ENCODE data around the gene PLXNB3. TPM values are rescaled to one million over a fixed set of nuclear protein-coding genes. Genes with fewer than 3 reads are reported as not detected.
"Not testable (repeated sequence)": the region's sequence is repeated elsewhere in the genome, so short reads cannot be mapped to it uniquely, and the experiment has no call there.

The PLXNB3 gene
- total RNA-seq, 1 donor from 2014 or later, result 2.3 TPM

DNA sequence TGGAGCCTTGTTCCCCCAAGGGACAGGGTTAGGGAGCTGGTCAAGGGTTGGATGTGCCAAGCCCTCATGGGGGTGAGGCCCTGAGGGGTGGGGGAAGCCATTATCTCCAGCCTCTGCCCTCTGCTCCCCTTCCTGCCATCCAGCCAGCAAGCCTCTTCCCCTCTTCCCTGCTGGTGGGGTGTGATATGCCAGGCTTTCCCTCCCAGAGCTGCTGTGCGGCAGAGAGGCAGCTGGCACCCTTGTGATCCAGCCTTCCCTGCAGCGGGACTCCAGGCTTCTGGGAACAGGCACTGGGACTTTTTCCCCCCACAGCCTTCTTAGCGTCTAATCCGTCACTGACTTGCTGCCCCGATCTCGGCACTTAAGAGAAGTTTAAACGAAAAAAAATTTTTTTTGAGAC lies 36.7 kb downstream of the PLXNB3 start:
- ATAC-seq, result peak; percentile 5
- DNase-seq (ENCODE audit: missing footprints), result no peak
- intact Hi-C loops (cut with DNase I), result no loop called here

DNA sequence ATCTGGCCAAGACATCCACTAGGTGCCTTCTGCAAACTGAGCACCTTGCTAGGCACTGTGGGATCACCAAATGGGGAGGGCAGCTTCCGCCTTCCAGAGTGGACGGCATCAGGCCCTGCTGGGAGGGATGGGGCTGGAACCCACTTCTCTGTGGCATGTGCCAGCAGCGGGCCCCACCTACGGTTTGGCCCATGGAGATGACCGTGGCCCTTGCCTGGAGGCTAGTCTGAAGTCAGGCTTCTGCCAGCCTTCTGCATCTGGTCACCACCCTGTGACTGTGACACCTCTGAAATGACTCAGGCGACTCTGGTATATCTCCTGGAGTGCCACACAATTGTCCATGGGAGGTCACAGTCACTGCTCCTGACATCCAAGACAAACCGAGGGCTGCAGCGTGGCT lies 37.6 kb downstream of the PLXNB3 start:
- no peak for ATAC-seq
- DNase-seq (ENCODE audit: missing footprints), result no peak
- intact Hi-C loops (cut with DNase I), result no loop called here

DNA sequence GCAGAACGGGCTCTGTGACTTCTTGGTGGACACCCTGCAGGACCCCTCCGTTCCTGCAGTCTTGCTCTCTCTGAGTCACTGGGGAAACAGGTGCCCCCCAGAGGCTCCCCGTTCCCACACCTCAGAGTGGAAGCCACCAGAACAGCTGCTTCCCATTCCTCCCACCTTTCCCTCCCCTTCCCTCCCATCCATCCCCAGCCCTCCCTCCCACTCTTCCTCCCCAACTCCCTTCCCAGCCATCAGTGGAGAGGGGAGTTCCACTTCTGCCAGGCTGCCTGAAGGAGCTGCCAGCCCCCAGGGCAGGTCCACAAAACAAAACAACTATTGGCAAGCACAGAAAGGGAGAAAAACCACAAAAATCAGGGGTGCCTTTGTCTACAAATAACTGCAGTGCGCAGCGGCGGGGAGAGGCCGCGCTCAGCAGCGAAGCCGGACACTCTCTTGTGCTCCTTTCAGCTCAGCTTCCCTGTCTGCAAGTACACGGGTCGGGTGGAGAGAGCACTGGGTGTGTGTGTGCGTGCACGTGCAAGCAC lies 38.5 kb downstream of the PLXNB3 start:
- intact Hi-C loops (cut with DNase I), result no loop called here
- no peak for DNase-seq (ENCODE audit: missing footprints)
- no peak for ATAC-seq

DNA sequence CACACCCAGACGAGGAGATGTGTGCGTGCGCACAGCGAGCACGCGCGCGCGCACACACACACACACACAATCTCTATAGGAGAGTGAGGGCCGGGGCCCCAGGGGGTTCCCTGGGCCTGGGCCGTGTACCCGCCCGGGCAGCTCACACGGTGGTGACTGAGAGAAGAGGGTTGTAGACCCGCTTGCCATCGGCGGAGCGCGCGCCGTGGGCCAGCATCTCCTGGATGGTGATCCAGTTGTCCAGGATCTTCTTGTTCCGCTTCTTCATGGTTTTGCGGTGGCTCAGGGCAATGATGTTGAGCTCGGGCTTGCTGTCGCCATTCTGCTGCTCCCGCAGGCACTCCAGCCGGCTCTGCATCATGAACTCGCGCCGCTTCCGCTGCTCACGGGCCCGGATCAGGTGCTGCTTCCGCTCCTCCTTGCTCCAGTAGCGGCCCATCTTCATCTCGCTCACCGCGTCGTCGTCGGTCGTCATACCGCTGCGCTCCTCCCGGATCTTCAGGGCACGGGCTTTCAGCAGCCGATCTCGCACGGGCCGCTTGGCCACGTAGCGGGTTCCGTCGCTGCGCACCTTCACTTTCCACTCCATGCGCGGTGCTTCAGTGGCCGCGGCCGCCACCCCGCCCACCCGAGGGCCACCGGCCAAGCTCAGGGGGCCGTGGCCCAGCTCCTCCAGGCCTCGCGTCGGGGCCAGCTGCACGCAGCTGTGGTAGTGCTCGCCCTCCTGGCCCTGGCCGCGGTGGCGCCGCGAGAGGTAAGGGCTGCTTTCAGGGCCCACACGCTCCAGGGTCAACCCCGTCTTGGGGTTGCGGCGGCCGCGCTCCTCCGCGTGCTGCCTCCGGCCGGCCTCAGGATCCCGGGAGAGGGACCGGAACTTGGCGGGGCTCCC lies 39.4 kb downstream of the PLXNB3 start:
- intact Hi-C loops (cut with DNase I), result no loop called here
- DNase-seq (ENCODE audit: missing footprints), result no peak
- no peak for ATAC-seq

DNA sequence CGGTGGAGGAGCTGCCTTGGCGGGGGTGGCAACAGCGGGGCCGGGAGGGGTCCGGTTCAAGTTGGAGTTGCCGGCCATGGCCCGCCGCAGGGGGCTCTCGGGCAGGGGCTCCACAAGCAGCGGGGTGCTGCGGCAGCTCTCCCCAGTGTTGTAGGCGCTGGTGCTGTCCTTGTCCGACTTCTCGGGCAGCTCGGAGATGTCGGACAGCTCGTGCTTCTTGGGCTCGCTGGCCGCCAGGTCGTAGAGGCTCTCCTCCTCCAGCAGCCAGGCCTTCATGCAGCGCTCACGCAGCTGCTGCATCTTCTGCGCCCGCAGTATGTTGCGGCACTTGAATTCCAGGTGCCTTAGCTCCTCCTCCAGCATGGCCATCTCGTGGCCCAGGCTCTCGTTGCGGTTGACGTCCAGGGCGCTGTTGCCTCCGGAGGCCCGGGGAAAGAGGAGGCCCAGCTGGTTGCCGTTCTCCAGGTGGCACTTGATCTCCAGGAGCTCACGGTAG lies 40.1 kb downstream of the PLXNB3 start:
- ATAC-seq, result no peak
- intact Hi-C loops (cut with DNase I), result no loop called here
- no peak for DNase-seq (ENCODE audit: missing footprints)

DNA sequence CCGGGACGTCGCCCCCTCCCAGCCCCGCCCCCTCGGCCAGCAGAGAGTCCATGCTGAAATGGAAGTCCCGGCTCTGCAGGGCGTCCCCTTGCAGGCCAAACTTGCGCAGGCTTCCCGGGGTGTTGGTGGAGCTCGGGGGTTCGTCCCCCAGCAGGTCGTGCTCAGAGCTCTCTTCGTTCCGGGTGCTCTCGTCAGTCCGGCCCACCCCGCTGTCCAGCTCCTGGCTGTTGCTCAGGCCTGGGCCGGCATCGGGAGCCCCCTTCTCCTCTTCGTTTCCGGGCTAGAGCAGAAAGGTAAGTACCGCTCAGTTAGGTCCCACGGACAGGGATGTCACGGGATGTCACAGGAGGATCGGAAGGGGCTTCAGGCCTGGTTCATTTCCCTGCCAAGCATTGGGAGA lies 40.6 kb downstream of the PLXNB3 start:
- ATAC-seq (no peak), DNase-seq (ENCODE audit: missing footprints) (no peak)
- intact Hi-C loops (cut with DNase I), result no loop called here

DNA sequence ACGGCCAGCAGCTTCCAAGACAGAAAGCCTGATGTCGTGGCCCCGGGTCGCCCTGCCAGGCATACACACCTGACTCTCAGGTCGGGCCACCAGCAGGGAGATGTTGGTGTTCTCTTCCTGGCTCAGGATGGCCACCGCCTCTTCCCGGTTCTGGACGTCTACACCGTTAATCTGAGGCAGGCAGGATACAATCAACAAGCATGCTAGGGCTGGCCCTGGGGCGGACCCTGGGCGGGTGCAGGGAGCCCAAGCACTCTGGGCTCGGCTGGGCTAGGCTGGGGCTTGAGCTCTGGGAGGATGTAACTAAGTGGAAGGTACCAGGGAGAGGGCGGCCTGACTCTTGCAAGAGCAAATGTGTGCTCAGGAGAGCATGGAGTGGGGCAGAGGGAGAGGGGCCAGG lies 41.4 kb downstream of the PLXNB3 start:
- intact Hi-C loops (cut with DNase I), result no loop called here
- no peak for ATAC-seq
- DNase-seq (ENCODE audit: missing footprints), result no peak

DNA sequence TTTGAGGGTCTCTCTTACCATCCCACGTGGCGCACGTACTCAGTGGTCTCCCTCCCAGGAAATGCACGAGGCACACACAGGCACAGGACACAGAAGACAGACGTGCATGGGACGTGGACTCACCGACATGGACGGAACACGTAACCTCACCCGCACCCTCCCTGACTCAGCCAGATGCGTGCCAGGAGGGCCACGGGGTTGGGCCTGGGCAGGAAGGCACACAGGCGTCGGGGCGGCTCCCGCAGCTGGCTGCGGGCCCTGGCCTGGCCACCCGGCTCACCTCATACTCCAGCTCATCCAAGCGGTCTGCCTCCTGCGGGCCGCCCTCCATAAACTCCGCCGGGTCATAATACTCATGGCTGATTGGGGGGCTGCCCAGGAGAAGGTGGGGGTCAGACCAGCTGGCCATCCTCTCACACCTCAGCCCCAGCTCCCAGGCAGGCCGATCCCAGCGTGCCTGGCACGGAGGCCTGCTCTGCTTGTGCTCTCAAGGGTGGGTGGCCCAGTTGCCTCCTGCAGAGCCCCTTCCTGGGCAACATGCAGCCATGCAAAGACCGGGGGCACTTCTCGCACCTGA lies 43.0 kb downstream of the PLXNB3 start:
- no peak for DNase-seq (ENCODE audit: missing footprints)
- intact Hi-C loops (cut with DNase I), result no loop called here
- ATAC-seq, result no peak

DNA sequence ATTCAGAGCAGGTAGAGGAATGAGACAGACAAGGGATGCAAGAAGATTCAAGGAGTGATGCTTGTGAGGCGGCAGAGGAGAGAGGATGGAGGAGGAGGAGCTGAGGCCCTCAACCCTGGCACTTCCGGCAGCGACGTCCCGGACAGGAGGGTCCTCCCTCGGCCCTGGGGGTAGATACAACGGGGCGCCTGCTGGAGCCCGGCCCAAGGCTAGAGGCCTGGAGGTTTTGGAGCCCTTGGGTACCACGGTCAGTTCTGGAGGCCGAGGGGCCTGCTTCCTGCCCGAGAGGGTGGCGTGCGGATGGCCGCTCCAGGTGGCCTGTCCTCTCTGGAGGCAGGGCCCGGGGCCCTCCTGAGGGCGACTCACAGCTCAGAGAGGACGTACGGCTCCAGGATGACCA lies 43.9 kb downstream of the PLXNB3 start:
- intact Hi-C loops (cut with DNase I), result no loop called here
- ATAC-seq, result no peak
- DNase-seq (ENCODE audit: missing footprints), result no peak

DNA sequence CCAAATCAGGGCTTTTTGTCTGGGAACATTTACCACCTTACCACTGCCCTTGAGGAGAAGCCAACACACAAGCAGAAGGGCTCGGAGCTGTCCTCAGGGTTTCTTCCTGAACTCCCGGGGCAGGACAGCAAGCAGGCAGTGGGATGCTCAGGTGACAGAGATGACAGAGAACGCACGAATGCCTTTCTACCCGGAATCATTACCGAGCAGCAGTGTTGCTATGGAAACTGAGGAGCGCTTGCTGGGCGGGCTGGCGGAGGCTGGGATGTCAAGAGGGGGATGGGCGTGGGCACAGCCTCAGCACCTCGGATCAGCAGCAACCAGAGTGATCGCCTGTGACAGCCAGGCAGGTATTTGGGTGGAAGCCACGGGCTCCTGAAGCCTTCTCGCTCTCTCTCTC lies 48.2 kb downstream of the PLXNB3 start:
- DNase-seq (ENCODE audit: missing footprints), result no peak
- intact Hi-C loops (cut with DNase I), result no loop called here
- ATAC-seq, result no peak

DNA sequence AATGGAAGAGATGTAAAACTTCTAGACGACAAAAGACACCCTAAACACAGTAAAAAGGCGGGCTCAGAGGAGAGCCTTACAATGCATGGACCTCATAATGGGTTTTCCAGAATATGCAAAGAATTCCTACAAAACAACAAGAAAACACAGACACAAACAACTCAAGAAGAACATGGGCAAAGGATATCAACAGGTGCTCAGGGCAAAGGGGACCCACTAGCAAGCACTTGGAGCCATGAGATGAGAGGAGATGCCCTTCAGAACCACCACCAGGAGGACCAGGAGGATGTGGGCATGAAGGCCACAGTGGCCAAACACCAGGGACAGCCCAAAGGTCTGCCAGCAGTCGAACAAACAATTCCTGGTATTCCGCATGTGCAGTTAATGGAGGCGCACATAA lies 49.1 kb downstream of the PLXNB3 start:
- no peak for ATAC-seq
- intact Hi-C loops (cut with DNase I), result no loop called here

DNA sequence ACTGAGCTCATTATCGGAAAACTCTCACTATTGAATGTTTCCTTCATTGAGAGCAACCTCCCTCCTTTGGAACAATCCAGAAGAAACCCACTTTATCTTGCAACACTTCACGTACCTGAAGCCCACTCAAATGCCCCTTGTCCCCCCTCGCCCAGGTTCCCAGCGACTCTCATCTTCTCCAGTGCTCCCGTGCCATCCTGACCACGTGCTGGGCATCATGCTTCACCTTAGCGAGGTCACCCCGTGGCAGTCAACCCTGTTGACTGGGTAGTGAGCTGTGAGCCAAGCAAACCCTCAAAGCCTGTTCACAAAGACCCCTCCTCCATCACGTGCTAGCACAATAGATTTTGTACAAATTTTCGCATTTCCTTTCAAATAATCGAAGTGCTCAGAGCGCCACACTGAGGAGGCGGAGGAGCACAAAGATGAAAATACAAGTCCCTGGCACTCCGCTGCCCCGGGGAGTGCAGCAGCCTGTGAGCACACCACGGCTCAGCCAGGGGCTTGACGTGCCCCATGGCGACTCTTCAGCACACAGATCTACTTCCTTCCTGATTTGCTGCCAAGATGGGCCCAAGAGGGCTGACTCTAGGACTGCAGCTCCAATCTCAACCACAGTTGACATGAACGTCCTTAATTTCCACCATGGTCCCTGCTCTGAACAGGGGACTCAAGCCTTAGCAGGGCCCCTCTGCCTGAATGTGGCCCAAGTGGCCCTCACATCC lies 50.7 kb downstream of the PLXNB3 start:
- no peak for DNase-seq (ENCODE audit: missing footprints)
- ATAC-seq, result no peak
- intact Hi-C loops (cut with DNase I), result no loop called here

More for the DNA sequence above, 49.1 kb downstream of the PLXNB3 start:
- DNase-seq (ENCODE audit: missing footprints), result no peak

DNA sequence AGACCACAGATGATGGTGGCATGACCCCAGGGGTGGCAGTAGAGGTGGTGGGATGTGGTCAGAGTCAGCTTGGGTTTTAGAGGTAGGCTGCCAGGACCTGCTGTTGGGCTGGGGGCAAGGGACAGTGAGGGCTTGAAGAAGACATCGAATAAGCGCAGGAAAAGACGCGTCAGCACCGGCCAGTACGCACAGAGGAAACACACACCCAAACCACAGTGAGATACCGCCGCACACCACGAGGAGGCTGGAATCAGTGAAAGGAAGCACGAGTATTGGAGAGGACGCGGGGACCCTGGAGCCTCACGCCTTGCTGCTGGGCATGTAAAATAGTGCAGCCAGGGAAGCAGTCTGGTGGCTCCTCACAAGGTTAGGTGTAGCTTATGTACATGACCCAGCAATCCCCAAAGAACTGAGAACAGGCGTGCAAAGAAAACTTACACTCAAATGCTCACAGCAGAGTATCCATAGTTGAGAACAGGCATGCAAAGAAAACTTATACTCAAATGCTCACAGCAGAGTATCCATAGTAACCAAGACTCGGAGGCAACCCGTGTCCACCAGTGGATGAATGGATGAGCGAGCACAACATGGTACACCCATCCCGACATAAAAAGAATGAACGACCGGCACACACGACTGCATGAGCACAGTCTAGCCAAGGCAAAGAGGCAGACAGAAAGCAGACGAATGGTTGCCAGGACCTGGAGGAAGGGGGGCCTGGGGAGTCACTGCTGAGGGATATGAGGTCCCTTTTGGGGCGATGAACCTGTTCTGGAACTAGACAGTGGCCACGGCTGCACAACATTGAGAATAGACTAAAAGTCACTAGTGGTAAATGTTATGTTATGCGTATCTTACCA lies 53.0 kb downstream of the PLXNB3 start:
- intact Hi-C loops (cut with DNase I), result no loop called here
- DNase-seq (ENCODE audit: missing footprints), result no peak
- no peak for ATAC-seq

DNA sequence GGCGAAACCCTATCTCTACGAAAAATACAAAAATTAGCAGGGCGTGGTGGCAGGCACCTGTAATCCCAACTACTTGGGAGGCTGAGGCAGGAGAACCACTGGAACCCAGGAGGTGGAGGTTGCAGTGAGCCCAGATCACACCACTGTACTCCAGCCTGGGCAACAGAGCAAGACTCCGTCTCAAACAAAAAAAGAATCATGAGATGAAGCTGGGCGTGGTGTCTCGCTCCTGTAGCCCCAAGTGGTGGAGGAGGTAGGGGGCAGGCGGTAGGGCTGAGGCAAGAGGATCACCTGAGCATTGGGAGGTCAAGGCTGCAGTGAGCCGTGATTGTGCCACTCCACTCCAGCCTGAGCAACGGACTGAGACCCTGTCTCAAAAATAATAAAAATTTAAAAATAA lies 54.0 kb downstream of the PLXNB3 start:
- ATAC-seq; DNase-seq (ENCODE audit: missing footprints); intact Hi-C loops (cut with DNase I): not testable (repeated sequence)

DNA sequence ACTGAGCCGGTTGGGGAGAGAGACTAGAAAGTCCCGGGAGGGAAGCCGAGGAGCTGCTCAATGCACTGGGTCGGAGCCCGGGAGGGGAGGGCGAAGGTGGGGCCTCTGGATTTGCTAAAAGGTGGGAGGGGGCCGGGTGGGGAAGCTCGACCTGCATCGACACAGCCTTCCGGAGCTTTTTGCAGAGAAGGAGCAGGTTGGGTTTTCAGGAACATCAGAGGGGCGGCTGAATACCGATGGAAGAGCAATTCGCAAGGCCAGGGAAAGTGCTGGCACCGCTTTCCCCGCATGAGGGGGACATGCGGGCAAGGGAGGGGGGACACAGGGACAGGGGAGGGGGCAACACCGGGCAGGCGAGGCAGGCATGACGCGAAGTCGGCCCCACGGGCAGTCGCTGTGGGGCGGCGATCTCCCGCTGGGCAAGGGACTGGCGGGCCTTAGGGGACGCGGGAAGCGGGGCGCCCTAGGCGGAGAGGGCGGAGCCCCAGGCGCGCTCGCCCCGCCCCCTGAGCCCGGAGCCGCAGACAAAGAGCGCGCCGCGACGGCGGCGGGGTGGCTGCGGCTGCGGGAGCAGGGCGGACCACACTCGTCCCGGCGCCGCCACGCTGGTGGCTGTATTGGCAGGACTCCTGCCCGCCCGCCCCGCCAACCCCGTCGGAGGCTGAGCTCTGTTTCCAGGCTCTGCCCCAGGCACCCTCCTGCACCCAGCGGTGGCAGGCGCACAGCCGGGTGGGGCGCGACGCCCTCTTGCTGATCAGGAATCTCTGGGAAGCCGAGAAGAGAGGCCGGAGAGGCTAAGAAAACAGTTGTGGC lies 54.7 kb downstream of the PLXNB3 start:
- intact Hi-C loops (cut with DNase I), result no loop called here
- ATAC-seq, result peak; percentile 62
- DNase-seq (ENCODE audit: missing footprints), result no peak

DNA sequence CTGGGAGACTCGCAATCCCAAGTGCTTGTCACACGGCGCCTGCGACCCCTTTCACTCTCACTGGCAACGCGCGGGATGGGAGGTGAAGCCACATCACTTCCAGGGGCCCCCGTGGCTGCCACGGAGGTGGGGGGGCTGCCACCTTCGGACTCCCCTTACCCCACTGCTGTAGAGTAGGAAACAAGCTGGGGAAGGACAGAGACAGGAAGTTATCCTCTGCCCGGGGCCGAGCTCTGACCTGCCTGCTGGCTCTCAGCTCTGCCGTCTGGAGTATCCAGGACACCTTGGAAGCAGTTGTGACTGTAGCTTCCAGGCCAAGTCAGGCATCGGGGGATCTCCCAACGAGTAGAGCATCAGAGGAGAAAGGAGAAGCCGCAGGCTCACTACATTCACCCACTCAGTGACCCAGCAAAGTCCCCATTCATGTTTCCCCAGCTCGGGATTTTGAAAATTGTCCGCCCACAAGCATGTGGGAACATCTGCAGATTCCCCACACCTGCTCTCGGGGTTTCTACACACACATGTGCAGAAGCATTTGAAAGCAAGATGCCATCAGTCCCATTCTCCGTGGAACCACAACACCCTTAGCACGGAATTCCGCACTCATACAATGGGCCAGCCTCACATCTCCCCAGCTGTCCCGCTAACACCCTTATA lies 55.5 kb downstream of the PLXNB3 start:
- no peak for ATAC-seq
- DNase-seq (ENCODE audit: missing footprints), result no peak
- intact Hi-C loops (cut with DNase I), result no loop called here

DNA sequence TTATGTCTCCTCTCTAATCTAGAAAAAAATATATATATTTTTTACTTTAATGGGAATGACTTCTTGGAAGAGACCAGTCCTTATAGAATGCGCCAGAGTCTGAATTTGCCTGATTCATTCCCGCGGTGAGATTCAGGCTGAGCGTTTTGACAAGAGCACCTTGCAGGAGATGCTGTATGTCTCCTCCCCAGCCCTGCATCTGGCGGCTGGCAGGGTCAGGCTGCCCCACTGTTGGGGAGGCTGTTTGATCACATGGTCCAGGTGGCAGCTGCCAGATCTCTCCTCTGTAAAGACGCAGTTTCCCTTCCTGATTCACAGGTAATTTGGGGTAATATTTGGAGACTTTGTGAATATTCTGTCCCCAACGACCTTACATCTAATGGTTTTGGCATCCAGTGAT lies 56.6 kb downstream of the PLXNB3 start:
- DNase-seq (ENCODE audit: missing footprints) (no peak), ATAC-seq (no peak)
- intact Hi-C loops (cut with DNase I), result no loop called here

Data from Right ventricle myocardium inferior (tissue), 1 donor.